GM12891 (cell line): Measurements from ENCODE around the gene GFRA1.

Source experiments
- PAX5 ChIP-seq: IDR thresholded peaks from 2 replicates; pipeline ENCODE4 v1.6.1; 2011; ENCODE audit warnings: low read length, moderate library complexity, mild to moderate bottlenecking; ENCODE audit not compliant: insufficient read depth, severe bottlenecking
- POLR2A ChIP-seq: IDR thresholded peaks from 2 replicates; pipeline ENCODE4 v1.6.1; 2011; ENCODE audit warnings: low read depth, low read length, control low read depth
- POLR2AphosphoS5 ChIP-seq: IDR thresholded peaks from 2 replicates; pipeline ENCODE4 v1.6.1; 2011; ENCODE audit warnings: low read depth, low read length, control low read depth
- POU2F2 ChIP-seq: IDR thresholded peaks from 2 replicates; pipeline ENCODE4 v1.6.1; 2011; ENCODE audit warnings: low read depth, mild to moderate bottlenecking, control low read depth, low read length, moderate library complexity
- SPI1 ChIP-seq: IDR thresholded peaks from 2 replicates; pipeline ENCODE4 v1.6.1; 2011; ENCODE audit warnings: low read depth, low read length, control low read depth
- TAF1 ChIP-seq: IDR thresholded peaks from 2 replicates; pipeline ENCODE4 v1.6.1; 2011; ENCODE audit warnings: low read depth, low read length, control low read depth

GRCh38 chr10:116207690-116208089, 65.3 kb downstream of the GFRA1 start:
- TF ChIP-seq POLR2A (no peak), SPI1 (no peak), TAF1 (no peak), POLR2AphosphoS5 (no peak), POU2F2 (no peak), PAX5 (no peak)
